HUES48 (cell line): Measurements from ENCODE around the gene HOXB9.

Experiments
- H3K27ac ChIP-seq: one replicate; pipeline ENCODE4 v1.7.0; 2013; ENCODE audit warnings: low read depth, low read length, inconsistent platforms
- H3K27me3 ChIP-seq: 2 replicates; pipeline ENCODE4 v1.6.1; 2013; ENCODE audit warnings: mild to moderate bottlenecking, low read length; ENCODE audit not compliant: control insufficient read depth, insufficient read depth
- H3K36me3 ChIP-seq: 2 replicates; pipeline ENCODE4 v1.6.1; 2013; ENCODE audit warnings: low read length; ENCODE audit not compliant: control insufficient read depth, insufficient read depth
- H3K4me1 ChIP-seq: 2 replicates; pipeline ENCODE4 v1.6.1; 2013; ENCODE audit warnings: mild to moderate bottlenecking, low read length; ENCODE audit not compliant: control insufficient read depth, insufficient read depth
- H3K4me3 ChIP-seq: 2 replicates; pipeline ENCODE4 v1.5.1; 2013; ENCODE audit warnings: mild to moderate bottlenecking, low read depth, low read length
- H3K9ac ChIP-seq: 2 replicates; pipeline ENCODE4 v1.6.1; 2013; ENCODE audit warnings: mild to moderate bottlenecking, low read depth, low read length, moderate library complexity
- H3K9me3 ChIP-seq: 2 replicates; pipeline ENCODE4 v1.6.1; 2013; ENCODE audit warnings: low read length; ENCODE audit not compliant: control insufficient read depth, insufficient read depth

Gene HOXB9

DNA sequence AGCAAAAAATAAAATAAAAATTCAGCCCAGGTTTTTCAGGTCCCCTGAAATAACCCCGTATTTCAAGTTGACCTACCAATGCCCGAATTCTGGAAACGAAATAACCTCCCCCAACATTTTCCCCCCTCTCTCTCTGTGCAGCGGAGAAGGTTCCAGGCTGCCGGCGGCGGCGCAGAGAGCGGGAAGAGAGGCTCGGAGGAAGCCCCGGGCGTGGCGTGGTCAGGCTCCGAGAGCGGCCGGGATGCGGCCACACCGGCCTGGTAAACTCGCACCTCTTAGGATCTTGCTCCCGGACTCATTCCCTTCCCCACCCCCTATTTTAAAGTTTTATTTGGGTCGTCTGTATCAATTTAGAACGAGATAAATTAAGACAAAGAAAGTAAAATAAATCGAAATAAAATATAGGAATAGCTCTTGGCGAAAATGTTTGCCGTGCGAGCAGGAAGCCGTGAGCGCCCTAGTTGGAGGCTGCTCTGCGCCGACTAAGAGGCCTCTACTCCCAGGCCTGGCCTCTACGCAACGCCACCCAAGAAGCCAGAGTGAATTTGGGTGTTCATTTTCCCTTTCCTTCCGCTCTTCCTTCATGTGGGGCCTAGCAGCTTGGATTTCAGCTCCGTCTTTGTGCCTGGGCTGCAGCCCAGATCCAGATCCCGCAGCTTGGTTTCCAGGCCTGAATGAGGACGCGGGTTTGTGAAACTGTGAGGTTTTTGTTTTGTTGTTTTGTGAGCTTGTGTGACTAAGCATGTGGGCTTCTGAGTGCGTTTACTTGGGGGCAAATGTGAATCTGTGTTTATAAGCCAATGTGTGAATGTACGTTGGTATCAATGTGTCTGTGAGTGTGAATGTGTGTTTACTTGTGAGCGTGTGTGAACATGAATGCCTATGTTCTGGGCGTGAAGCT is 19.9 kb downstream of the HOXB9 start:
- Histone ChIP-seq H3K4me1 (peaks cover 7% of the 10 kb centered on the region; the same call in 1 of the 2 replicates), H3K9me3 (no peaks in the 10 kb centered on the region), H3K27me3 (peaks cover 100% of the 10 kb centered on the region), H3K36me3 (no peaks in the 10 kb centered on the region), H3K9ac (no peak overlapping the region), H3K4me3 (no peak overlapping the region), H3K27ac (no peak overlapping the region)

- no peak overlapping the region for H3K9ac ChIP-seq
- no peak overlapping the region for H3K4me3 ChIP-seq
- H3K27ac ChIP-seq, result no peak overlapping the region
These were observed 20.7 kb downstream of the HOXB9 start for GRCh38 chr17:48605409-48605919.

DNA sequence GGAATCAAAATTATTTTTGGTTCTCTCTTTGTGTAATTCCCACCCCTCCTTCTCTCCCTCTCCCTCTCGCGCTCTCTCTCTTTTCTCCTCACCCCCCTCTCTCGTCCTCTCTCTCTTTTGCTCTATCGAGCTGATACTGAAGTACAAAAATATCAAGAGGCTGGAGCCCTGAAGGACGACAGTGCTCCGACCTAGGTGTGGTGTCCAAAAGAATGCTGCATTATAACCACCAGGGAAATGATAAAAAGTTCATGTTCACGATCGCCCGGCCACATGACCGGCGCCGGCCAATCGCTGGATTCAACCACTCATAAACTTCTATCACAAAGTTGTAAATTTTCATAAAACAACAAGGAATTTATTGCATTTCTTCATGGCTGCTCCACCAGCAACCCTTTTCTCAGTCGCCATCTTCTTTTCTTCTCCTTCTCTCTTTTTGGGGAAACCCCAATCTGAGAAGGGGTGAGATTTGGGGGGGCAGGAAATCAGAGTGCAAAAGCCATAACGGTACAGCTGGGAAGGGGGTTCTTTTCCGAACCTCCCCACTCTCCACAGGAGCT is 21.3 kb downstream of the HOXB9 start, which contains the start of gene HOXB6:
Gene HOXB6, minus strand, starts transcription at position 217 of the 560 bp plus-strand sequence. CDS start 6,836 bp downstream, outside the sequence.
- Histone ChIP-seq H3K4me3 (no peak within 1 kb of the TSS), H3K4me1 (no peaks in the 10 kb centered on the region), H3K9me3 (no peaks in the 10 kb centered on the region), H3K27ac (no peak within 1 kb of the TSS), H3K9ac (no peak within 1 kb of the TSS), H3K36me3 (no peaks in the 10 kb centered on the region), H3K27me3 (peaks cover 100% of the 10 kb centered on the region)

More at GRCh38 chr17:48605409-48605919, 20.7 kb downstream of the HOXB9 start:
- peaks cover 100% of the 10 kb centered on the region for H3K27me3 ChIP-seq
- no peaks in the 10 kb centered on the region for H3K36me3 ChIP-seq
- H3K4me1 ChIP-seq, result peaks cover 4% of the 10 kb centered on the region; the same call in 1 of the 2 replicates
- H3K9me3 ChIP-seq, result no peaks in the 10 kb centered on the region

DNA sequence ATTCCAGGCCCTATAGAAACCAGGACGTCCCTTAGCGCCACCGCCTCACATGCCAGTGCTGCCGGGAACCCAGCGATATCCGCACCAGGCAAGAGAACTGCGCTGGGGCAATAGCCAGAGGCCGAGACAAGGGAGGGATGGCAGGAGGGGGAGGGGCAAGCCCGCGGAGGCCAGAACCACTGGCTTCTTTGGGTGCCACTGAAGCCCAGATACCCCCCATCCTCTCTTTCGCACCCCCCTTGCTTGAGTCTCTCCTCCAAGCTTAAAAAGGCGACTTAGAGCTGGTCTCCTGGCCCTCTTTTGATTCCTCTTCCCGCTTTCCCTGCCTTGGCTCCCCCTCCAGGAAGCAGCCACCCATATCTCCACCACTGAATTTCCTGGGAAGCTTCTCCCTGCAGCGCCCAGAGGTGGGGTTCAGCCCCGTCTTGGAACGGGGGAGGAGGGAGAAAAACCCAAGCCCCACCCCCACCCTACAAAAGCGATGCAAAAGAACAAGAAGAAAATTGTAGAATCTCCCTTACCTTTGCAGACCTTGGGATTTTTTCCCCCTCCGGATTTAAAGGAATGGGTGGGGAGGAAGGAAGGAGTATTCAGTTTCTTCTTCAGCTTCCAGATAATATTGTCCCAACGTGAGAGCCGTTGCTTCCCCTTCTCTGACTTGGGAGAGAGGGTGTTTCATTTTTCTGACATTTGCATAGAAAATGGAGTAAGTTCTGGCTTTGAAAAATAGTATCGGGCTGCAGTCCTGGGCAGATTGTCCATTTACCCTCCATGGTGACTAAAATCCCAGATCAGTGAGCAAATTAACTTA is 22.0 kb downstream of the HOXB9 start:
- H3K4me3 ChIP-seq, result no peak overlapping the region
- no peaks in the 10 kb centered on the region for H3K4me1 ChIP-seq
- H3K27ac ChIP-seq, result no peak overlapping the region
- no peak overlapping the region for H3K9ac ChIP-seq
- H3K9me3 ChIP-seq, result no peaks in the 10 kb centered on the region
- peaks cover 100% of the 10 kb centered on the region for H3K27me3 ChIP-seq
- H3K36me3 ChIP-seq, result no peaks in the 10 kb centered on the region

- no peak overlapping the region for H3K4me3 ChIP-seq
These were observed 24.4 kb downstream of the HOXB9 start for GRCh38 chr17:48601539-48602425.

DNA sequence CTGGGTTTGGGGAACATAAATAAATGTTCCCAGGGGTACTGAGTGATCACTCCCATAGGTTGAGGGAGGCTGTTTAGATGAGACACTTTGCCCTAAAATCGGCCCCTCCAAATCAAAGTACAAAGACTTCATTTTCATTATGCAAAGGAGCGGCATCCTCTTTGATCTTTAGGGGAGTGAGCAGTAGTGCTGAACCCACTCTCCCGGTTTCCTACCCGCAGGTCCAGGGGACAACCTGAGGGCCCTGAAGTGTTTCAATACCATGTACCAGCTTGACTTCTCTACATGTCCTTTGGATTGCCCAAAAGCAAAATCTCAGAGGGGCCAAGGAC is 25.0 kb downstream of the HOXB9 start:
- H3K9me3 ChIP-seq, result no peaks in the 10 kb centered on the region
- no peaks in the 10 kb centered on the region; the same call in 1 of the 2 replicates for H3K4me1 ChIP-seq
- H3K4me3 ChIP-seq, result no peak overlapping the region
- peaks cover 100% of the 10 kb centered on the region for H3K27me3 ChIP-seq
- no peak overlapping the region for H3K27ac ChIP-seq
- H3K9ac ChIP-seq, result no peak overlapping the region
- no peaks in the 10 kb centered on the region for H3K36me3 ChIP-seq

More at GRCh38 chr17:48601539-48602425, 24.4 kb downstream of the HOXB9 start:
- Histone ChIP-seq H3K9me3 (no peaks in the 10 kb centered on the region), H3K4me1 (no peaks in the 10 kb centered on the region), H3K9ac (no peak overlapping the region), H3K27me3 (peaks cover 100% of the 10 kb centered on the region), H3K36me3 (no peaks in the 10 kb centered on the region), H3K27ac (no peak overlapping the region)

DNA sequence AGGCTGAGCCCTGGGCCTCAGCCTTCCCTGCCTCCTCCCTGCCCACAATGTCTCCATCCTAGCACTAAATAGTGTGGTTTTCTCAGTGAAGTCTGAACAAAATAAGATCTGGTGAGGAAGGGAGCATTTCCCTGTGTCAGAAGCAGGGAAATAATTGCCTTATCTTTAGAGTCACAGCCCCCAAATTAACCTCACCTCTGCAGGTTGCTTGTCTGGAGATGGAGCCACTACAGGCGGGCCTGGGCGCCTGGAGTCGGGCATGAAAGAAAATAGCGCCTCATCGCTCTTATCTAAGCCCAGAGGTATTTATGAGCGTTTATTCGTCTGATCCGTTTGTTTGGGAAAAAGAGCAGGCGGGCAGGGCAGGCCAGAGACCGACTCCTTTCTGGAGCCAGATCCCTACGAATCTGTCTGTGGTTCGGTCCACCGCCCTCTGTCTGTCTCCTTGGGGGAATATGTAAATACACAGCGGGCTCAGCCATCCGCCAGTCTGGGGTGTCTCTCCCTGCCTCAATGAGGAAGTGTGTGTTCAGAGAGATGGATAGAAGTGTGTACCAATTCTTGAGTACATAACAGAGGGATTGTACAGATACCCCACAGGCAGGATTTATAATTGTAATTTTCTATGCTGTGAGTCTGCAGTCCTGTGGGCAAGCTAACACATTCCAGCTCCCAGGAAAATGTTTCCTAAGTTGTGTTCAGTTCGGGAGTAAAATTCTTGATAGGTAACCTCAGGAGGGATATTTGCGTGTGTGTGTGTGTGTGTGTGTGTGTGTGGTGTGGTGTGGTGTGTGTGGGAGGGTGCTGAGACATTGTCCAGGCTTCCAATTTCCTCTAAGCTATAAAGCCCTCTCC is 25.7 kb downstream of the HOXB9 start:
- Histone ChIP-seq H3K27ac (no peak overlapping the region), H3K36me3 (no peaks in the 10 kb centered on the region), H3K4me3 (no peak overlapping the region), H3K9me3 (no peaks in the 10 kb centered on the region), H3K4me1 (no peaks in the 10 kb centered on the region; the same call in 1 of the 2 replicates), H3K9ac (no peak overlapping the region), H3K27me3 (peaks cover 100% of the 10 kb centered on the region)

DNA sequence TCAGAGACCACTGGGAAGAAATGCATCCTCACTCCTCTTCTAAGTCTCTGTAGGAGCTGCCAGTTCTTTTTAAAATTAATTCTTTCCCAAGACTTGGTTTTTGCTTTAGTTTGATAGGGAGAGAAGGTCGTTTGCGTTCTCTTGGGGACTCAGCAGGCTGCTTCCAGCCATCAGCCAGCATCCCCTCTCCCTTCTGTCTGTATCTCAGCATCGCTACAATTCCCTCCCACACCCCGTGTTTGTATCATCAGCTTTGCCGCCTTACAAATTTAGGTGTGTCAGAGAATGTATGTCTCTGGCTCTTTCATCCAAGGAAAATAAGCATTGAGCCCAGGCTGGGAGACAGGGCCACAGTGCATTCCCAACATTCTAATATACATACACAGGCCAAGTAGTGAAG is 26.8 kb downstream of the HOXB9 start:
- Histone ChIP-seq H3K4me3 (no peak overlapping the region), H3K9ac (no peak overlapping the region), H3K27me3 (peaks cover 100% of the 10 kb centered on the region), H3K27ac (no peak overlapping the region), H3K4me1 (peaks cover 3% of the 10 kb centered on the region), H3K36me3 (no peaks in the 10 kb centered on the region), H3K9me3 (no peaks in the 10 kb centered on the region)

GRCh38 chr17:48598736-48599135 is 27.4 kb downstream of the HOXB9 start:
- peaks cover 7% of the 10 kb centered on the region for H3K4me1 ChIP-seq
- no peak overlapping the region for H3K27ac ChIP-seq
- H3K4me3 ChIP-seq, result no peak overlapping the region
- no peak overlapping the region for H3K9ac ChIP-seq
- H3K36me3 ChIP-seq, result no peaks in the 10 kb centered on the region
- H3K27me3 ChIP-seq, result peaks cover 100% of the 10 kb centered on the region
- H3K9me3 ChIP-seq, result no peaks in the 10 kb centered on the region
